ENCODE results near the gene CEACAM1. TPM values are rescaled to one million over a fixed set of nuclear protein-coding genes. Genes with fewer than 3 reads are reported as not detected.

Gene CEACAM1
- total and polyA plus RNA-seq, 2 of the 13 experiments (the other 11 are each of a cell fraction or from before 2014, with no cell fraction given), result 13.5 to 332 TPM

GRCh38 chr19:42465827-42466280 is 62.4 kb downstream of the CEACAM1 start (continued):
- TF ChIP-seq ZNF33A (CRISPR knock-in tag; IDR thresholded peaks at IDR 0.05; ENCODE audit: borderline replicate concordance), result no peak
- TF ChIP-seq SP1 (IDR thresholded peaks at IDR 0.05), result no peak
- TF ChIP-seq SP1 (CRISPR knock-in tag; IDR thresholded peaks at IDR 0.05), result no peak
- TF ChIP-seq KDM6A (CRISPR knock-in tag; IDR thresholded peaks at IDR 0.05; ENCODE audit: low read depth), result no peak
- TF ChIP-seq ZGPAT (CRISPR knock-in tag; IDR thresholded peaks at IDR 0.05), result no peak

GRCh38 chr19:42461700-42462324 is 66.5 kb downstream of the CEACAM1 start:
- peak overlapping the region; percentile 59 for H3K4me2 ChIP-seq (ENCODE audit: low read depth, low read length)
- H3K36me3 ChIP-seq (replicated peaks in 1 of 2; ENCODE audit: control insufficient read depth in 1 of 2, insufficient read depth in 2 of 2, low read length in 2 of 2), result no peaks in the 10 kb centered on the region
- H3K9ac ChIP-seq (ENCODE audit: insufficient read depth, low read depth, low read length), result peak overlapping the region; percentile 39; the same call in 1 of the 2 replicates
- in situ Hi-C loops (cut with HindIII; ENCODE audit: extremely low pct_ligation_motif_present, low pct_unique_long_range_greater_than_20kb) (no loop called here), intact Hi-C loops (cut with micrococcal nuclease; ENCODE audit: unreplicated experiment) (loop anchor here (2.0 to 5.0 kb wide), 2 partner anchors 19 to 35 kb away; no protein-coding TSS in a partner anchor)
- H3K79me2 ChIP-seq (ENCODE audit: insufficient read depth, low read length), result no peaks in the 10 kb centered on the region
- no peak overlapping the region for H3K4me3 ChIP-seq (replicated peaks in 1 of 3; ENCODE audit: insufficient read depth in 1 of 3, low read depth in 2 of 3, low read length in 3 of 3)
- DNase-seq (ENCODE audit: low spot score), result peak; percentile 52
- no peaks in the 10 kb centered on the region for H3K9me3 ChIP-seq (ENCODE audit: low read length)
- ChIA-PET POLR2A (interaction anchor here (1.2 to 1.6 kb wide), 3 partner anchors 12 to 66 kb away, joined by 3 to 9 read pairs (median 6); partner anchors contain the start of gene CEACAM1), CTCF (ENCODE audit: low intra/inter-chr PET ratio, low total read pairs) (interaction anchor here (1.6 kb wide), 1 partner anchor 68 kb away, joined by 4 read pairs; no protein-coding TSS in a partner anchor)
- WGBS (ENCODE audit: low lambda C conversion rate), result 8% methylated on average over 4 of the region's 4 CpGs
- no peak overlapping the region for H2AFZ ChIP-seq (ENCODE audit: low read length)
- peaks cover 60% of the 10 kb centered on the region for H3K4me1 ChIP-seq (ENCODE audit: insufficient read depth, low read length)
- no peaks in the 10 kb centered on the region for H4K20me1 ChIP-seq (ENCODE audit: insufficient read depth, low read length)
- no peaks in the 10 kb centered on the region for H3K27me3 ChIP-seq (ENCODE audit: control insufficient read depth in 1 of 2, insufficient read depth in 2 of 2, low read length in 2 of 2)
- ATAC-seq, result peak; percentile 72
- BruUV-seq (replicated peaks), result TSS peak; percentile 84
- peak overlapping the region; percentile 69 for H3K27ac ChIP-seq (ENCODE audit: extremely low read length, insufficient read depth, low read length)
- FAIRE-seq, result peak; percentile 60
- no peak for TF ChIP-seq RARA (CRISPR knock-in tag; IDR thresholded peaks at IDR 0.05)
- TF ChIP-seq TEF (CRISPR knock-in tag; IDR thresholded peaks at IDR 0.05), result no peak
- no peak for TF ChIP-seq ZNF383 (CRISPR knock-in tag; IDR thresholded peaks at IDR 0.05; ENCODE audit: borderline replicate concordance)
- no peak for TF ChIP-seq NFAT5 (CRISPR knock-in tag; IDR thresholded peaks at IDR 0.05)
- 0 out of 2 replicates have a peak, but pooled peaks have one; percentile 27 for TF ChIP-seq PAXIP1 (CRISPR knock-in tag; conservative IDR thresholded peaks at IDR 0.05)
- no peak for TF ChIP-seq ZNF761 (CRISPR knock-in tag; conservative IDR thresholded peaks at IDR 0.05)
- TF ChIP-seq GATAD2A (CRISPR knock-in tag; IDR thresholded peaks at IDR 0.05), result peak; percentile 30; the same call in 1 of the 2 replicates

Data from HepG2 (cell line).